ENCODE results near the gene KCNC3. TPM values are rescaled to one million over a fixed set of nuclear protein-coding genes. Genes with fewer than 3 reads are reported as not detected.

The KCNC3 gene
- total RNA-seq, 1 donor from 2014 or later, result 12.8 TPM

DNA sequence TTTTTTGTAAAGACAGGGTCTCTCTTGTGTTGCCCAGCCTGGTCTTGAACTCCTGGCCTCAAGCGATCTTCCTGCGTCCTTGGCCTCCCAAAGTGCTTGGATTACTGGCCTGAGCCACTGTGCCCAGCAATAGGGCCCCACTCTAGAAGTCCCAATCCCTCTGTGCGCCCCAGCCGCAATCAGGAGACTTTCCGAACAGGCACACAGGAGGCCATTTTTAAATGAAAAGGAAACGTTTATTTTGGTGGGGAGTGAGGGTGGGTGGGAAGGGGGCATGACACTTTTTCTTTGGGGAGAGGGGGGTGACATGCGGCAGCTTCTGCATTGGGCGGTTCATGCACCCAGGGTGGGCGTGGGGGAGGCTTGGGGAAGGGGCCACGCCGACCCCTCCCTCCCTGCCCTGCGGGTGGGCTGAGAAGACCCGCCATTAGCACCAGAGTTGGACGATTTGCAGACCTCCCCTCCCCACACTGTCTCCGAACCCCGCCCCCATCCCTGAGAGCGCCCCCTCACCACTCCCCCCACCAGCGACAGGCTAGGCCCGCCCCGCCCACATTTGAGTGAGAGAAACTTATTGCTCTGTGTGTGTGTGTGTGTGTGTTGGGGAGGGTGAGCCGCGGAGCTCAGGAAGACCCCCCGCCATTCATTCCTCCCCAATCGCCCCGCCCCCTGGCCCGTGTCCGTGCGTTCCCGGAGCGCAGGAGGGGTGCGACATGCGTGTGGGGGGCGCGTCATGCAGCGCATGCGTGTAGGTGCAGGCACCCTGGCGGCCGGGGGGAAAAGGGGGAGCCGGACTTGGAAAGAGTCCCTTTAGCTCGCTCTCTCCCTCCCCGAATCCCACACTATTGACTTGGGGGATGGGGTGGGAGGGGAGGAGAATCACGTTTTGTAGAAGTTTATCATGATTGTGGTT, 17.2 kb downstream of the KCNC3 start:
- Histone ChIP-seq H3K4me1 (no peaks in the 10 kb centered on the region), H3K9me3 (no peaks in the 10 kb centered on the region), H3K27me3 (peaks cover 51% of the 10 kb centered on the region), H3K27ac (no peak overlapping the region), H3K36me3 (no peaks in the 10 kb centered on the region), H3K4me3 (no peak overlapping the region)
- intact Hi-C loops (cut with DNase I), result no loop called here
- no peak for TF ChIP-seq CTCF (IDR thresholded peaks at IDR 0.05)
- no peak for DNase-seq
- ATAC-seq, result peak; percentile 10

DNA sequence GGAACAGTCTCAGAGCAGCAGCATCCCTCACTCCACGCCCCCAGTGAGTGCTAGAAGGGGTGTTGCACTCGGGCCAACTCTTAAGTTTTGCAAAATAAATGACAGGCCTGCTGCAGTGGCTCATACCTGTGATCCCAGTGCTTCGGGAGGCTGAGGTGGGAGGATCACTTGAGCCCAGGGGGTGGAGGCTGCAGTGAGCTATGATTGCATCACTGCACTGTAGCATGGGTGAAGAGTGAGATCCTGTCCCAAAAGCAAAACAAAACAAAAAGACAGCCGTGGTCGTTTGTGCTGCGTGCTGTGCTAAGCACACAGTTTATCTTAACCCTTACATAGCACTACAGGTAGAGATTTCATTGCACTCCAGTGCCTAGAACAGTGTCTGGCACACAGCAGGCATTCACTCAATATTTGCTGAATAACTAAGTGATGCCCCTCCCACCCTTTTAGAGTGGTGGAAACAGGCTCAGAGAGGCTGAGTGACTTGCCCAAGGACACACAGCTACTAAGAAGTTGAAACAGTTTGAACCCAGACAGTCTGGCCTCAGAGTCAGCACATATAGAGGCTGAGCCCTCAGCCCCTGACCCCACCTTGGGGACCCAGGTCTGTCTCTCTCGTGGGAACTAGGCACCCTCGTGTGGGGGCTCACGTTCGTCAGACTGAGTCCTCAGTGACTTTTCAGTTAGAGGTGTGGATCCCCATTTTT, 18.3 kb downstream of the KCNC3 start:
- H3K4me3 ChIP-seq, result no peak overlapping the region
- peaks cover 51% of the 10 kb centered on the region for H3K27me3 ChIP-seq
- H3K36me3 ChIP-seq, result no peaks in the 10 kb centered on the region
- no peaks in the 10 kb centered on the region for H3K4me1 ChIP-seq
- no peak overlapping the region for H3K27ac ChIP-seq
- DNase-seq, result no peak
- no peak for TF ChIP-seq CTCF (IDR thresholded peaks at IDR 0.05)
- H3K9me3 ChIP-seq, result no peaks in the 10 kb centered on the region
- no peak for ATAC-seq
- intact Hi-C loops (cut with DNase I), result no loop called here

DNA sequence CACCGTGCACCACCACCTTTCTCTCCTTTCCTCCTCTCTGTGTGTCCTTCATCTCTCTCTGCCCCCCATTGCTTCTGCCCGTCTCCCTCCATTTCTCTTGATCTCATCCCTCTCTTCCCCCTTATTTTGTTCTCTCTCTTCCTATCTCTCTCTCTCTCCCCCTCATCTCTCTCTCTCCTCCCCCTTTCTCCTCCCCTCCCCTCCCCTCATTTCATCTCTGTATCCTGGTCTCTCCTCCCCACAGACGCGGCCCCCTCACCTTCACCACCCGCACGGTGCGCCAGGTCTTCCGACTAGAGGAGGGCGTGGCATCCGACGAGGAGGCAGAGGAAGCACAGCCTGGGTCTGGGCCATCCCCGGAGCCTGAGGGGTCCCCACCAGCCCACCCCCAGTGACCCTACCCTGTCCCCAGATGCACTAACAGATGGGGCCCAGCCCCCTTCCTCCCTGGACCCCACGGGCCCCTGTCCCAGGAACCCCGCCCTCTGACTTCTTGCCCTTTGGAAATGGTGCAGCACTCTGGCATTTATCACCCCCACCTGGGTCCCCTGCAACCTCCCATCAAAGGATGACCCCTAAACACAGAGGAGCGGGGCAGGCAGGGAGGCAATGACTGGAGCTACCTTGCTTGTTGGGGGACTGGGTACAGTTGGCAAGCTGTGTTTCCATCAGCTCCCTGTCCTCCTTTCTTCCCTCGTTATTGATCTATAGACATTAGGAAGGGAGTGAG, 19.6 kb downstream of the KCNC3 start:
- DNase-seq (peak; percentile 60), ATAC-seq (peak; percentile 5)
- H3K27me3 ChIP-seq, result peaks cover 43% of the 10 kb centered on the region
- H3K4me3 ChIP-seq, result no peak overlapping the region
- no peaks in the 10 kb centered on the region for H3K36me3 ChIP-seq
- H3K9me3 ChIP-seq, result no peaks in the 10 kb centered on the region
- no peaks in the 10 kb centered on the region for H3K4me1 ChIP-seq
- intact Hi-C loops (cut with DNase I), result no loop called here
- no peak for TF ChIP-seq CTCF (IDR thresholded peaks at IDR 0.05)
- no peak overlapping the region for H3K27ac ChIP-seq

DNA sequence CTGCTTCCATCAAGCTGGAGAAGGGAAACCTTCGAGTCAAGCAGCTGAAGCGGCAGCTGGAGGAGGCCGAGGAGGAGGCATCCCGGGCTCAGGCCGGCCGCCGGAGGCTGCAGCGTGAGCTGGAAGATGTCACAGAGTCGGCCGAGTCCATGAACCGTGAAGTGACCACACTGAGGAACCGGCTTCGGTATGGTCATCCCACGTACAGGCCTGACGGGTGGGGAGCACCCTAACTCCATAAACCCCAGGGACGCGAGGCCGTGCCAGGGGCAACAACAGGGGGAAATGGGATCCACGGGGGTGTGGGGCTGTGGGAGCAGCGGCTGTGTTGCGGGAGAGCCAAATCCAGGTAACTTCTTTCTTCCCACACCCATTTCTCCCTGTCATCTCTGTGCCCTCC, 20.2 kb downstream of the KCNC3 start:
- Histone ChIP-seq H3K4me3 (no peak overlapping the region), H3K36me3 (no peaks in the 10 kb centered on the region), H3K9me3 (no peaks in the 10 kb centered on the region), H3K4me1 (no peaks in the 10 kb centered on the region), H3K27ac (no peak overlapping the region), H3K27me3 (peaks cover 37% of the 10 kb centered on the region)
- no peak for TF ChIP-seq CTCF (IDR thresholded peaks at IDR 0.05)
- intact Hi-C loops (cut with DNase I), result no loop called here
- ATAC-seq (no peak), DNase-seq (peak; percentile 46)

DNA sequence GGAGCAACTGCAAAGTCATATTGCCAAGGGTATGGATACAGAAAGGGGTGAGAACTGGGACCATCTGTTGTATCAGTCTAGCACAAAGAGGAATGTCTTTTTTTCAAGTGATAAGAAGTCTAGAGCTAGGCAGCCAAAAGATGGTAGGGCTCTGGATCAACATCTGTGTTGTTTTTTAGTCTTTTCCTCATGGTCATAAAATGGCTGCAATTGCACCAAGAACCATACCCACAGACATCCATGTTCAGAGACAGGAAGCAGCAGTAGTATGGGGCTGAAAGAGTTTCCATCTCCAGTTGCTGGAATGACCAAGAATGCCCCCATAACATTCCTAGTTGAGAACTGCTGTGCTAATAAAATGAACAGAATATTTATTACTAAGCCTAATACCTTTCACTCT, 25.6 kb downstream of the KCNC3 start:
- Histone ChIP-seq H3K27ac (no peak overlapping the region), H3K36me3 (no peaks in the 10 kb centered on the region), H3K4me1 (no peaks in the 10 kb centered on the region), H3K9me3 (no peaks in the 10 kb centered on the region), H3K27me3 (no peaks in the 10 kb centered on the region), H3K4me3 (no peak overlapping the region)
- intact Hi-C loops (cut with DNase I), result no loop called here
- TF ChIP-seq CTCF (IDR thresholded peaks at IDR 0.05), result no peak
- no peak for DNase-seq
- no peak for ATAC-seq

All from upper lobe of right lung (tissue), 1 donor.